Transverse colon (tissue), 3 donors: ENCODE measurements around the gene HYAL3.

Experiments
- CTCF ChIP-seq, 5 experiments: fragments of 200-600 bp in 3 of 5; fragments of 450-650 bp in 2 of 5; sonication (generic) in 3 of 5; IDR thresholded peaks; 1 replicate in 2 of 5; 2 replicates in 3 of 5; pipeline ENCODE4 v1.5.1; 2016 to 2017; ENCODE audit warnings: antibody characterized with exemption in 5 of 5, inconsistent platforms in 3 of 5, mild to moderate bottlenecking in 2 of 5, moderate library complexity in 1 of 5
- EP300 ChIP-seq: sonication (generic); formaldehyde crosslinking; IDR thresholded peaks from one replicate; pipeline ENCODE4 v1.6.1; 2017; ENCODE audit warnings: antibody characterized with exemption, low read depth
- POLR2A ChIP-seq: fragments of 450-650 bp; IDR thresholded peaks from one replicate; pipeline ENCODE4 v1.6.1; 2016; ENCODE audit warnings: antibody characterized with exemption, mild to moderate bottlenecking, moderate library complexity

- TF ChIP-seq CTCF (IDR thresholded peaks at IDR 0.05), result no peak
- no peak for TF ChIP-seq EP300
- TF ChIP-seq POLR2A, result no peak
Measured at GRCh38 chr3:50314816-50315215, 15.6 kb upstream of the HYAL3 start.
